H9 (cell line): ENCODE results near the gene VRK1. TPM values are rescaled to one million over a fixed set of nuclear protein-coding genes. Genes with fewer than 3 reads are reported as not detected.

Experiments
- DNase-seq: peaks from one replicate; pipeline ENCODE4 v3.0.0-alpha.2; 2017
- H2AFZ ChIP-seq: one replicate; pipeline ENCODE4 v1.6.1; 2013; ENCODE audit warnings: mild to moderate bottlenecking, low read length, control low read depth, moderate library complexity
- H2AK5ac ChIP-seq: 2 replicates; pipeline ENCODE4 v1.6.1; 2013; ENCODE audit warnings: low read length, control low read depth, mixed read lengths; ENCODE audit not compliant: insufficient read length
- H2BK120ac ChIP-seq: one replicate; pipeline ENCODE4 v1.6.1; 2013; ENCODE audit warnings: low read depth, mild to moderate bottlenecking, low read length, control low read depth, inconsistent platforms; ENCODE audit not compliant: poor library complexity, severe bottlenecking
- H2BK12ac ChIP-seq: 2 replicates; pipeline ENCODE4 v1.6.1; 2013; ENCODE audit warnings: low read length, control low read depth, mixed read lengths, low read depth; ENCODE audit not compliant: insufficient read length
- H2BK15ac ChIP-seq: 2 replicates; pipeline ENCODE4 v1.6.1; 2013; ENCODE audit warnings: low read depth, low read length, control low read depth
- H2BK20ac ChIP-seq: one replicate; pipeline ENCODE4 v1.6.1; 2013; ENCODE audit warnings: low read depth, mild to moderate bottlenecking, low read length, control low read depth, inconsistent platforms; ENCODE audit not compliant: poor library complexity, severe bottlenecking
- H2BK5ac ChIP-seq: 2 replicates; pipeline ENCODE4 v1.6.1; 2013; ENCODE audit warnings: low read length, control low read depth, mixed read lengths; ENCODE audit not compliant: insufficient read length
- H3K14ac ChIP-seq: 2 replicates; pipeline ENCODE4 v1.6.1; 2013; ENCODE audit warnings: low read length, control low read depth; ENCODE audit not compliant: insufficient read depth
- H3K18ac ChIP-seq: 2 replicates; pipeline ENCODE4 v1.6.1; 2013; ENCODE audit warnings: low read depth, mild to moderate bottlenecking, mixed read lengths, low read length, control low read depth; ENCODE audit not compliant: insufficient read length
- H3K23ac ChIP-seq: 2 replicates; pipeline ENCODE4 v1.6.1; 2013; ENCODE audit warnings: low read length, control low read depth, mixed read lengths, low read depth; ENCODE audit not compliant: insufficient read length
- H3K23me2 ChIP-seq: 2 replicates; pipeline ENCODE4 v1.6.1; 2013; ENCODE audit warnings: low read depth, mild to moderate bottlenecking, mixed read lengths, low read length, control low read depth; ENCODE audit not compliant: insufficient read length, poor library complexity, severe bottlenecking
- H3K27ac ChIP-seq: 2 replicates; pipeline ENCODE4 v1.5.1; 2013; ENCODE audit warnings: low read length, control low read depth, mixed read lengths, low read depth; ENCODE audit not compliant: insufficient read length
- H3K27me3 ChIP-seq: 2 replicates; pipeline ENCODE4 v1.6.1; 2013; ENCODE audit warnings: low read length, control low read depth, inconsistent platforms; ENCODE audit not compliant: insufficient read depth
- H3K4ac ChIP-seq: 2 replicates; pipeline ENCODE4 v1.6.1; 2013; ENCODE audit warnings: low read depth, mild to moderate bottlenecking, control low read depth, inconsistent platforms, low read length, moderate library complexity
- H3K4me1 ChIP-seq: 2 replicates; pipeline ENCODE4 v1.6.1; 2013; ENCODE audit warnings: low read length, control low read depth, inconsistent platforms; ENCODE audit not compliant: insufficient read depth
- H3K4me2 ChIP-seq: 2 replicates; pipeline ENCODE4 v1.6.1; 2013; ENCODE audit warnings: low read length, control low read depth, mixed read lengths; ENCODE audit not compliant: insufficient read length, insufficient read depth
- H3K56ac ChIP-seq: 2 replicates; pipeline ENCODE4 v1.6.1; 2013; ENCODE audit warnings: low read depth, mild to moderate bottlenecking, mixed read lengths, low read length, control low read depth; ENCODE audit not compliant: insufficient read length
- H3K79me1 ChIP-seq: 2 replicates; pipeline ENCODE4 v1.6.1; 2013; ENCODE audit warnings: low read depth, mild to moderate bottlenecking, moderate library complexity, low read length, control low read depth, inconsistent platforms; ENCODE audit not compliant: insufficient read depth, poor library complexity, severe bottlenecking
- H3K79me2 ChIP-seq: 2 replicates; pipeline ENCODE4 v1.6.1; 2013; ENCODE audit warnings: low read length, control low read depth, inconsistent platforms; ENCODE audit not compliant: insufficient read depth
- H3K9ac ChIP-seq: 2 replicates; pipeline ENCODE4 v1.6.1; 2013; ENCODE audit warnings: low read length, control low read depth, mixed read lengths; ENCODE audit not compliant: insufficient read length; ENCODE audit errors: extremely low read depth
- H3K9me3 ChIP-seq: one replicate; pipeline ENCODE4 v1.6.1; 2013; ENCODE audit warnings: low read depth, low read length, inconsistent platforms; ENCODE audit not compliant: control insufficient read depth
- H3T11ph ChIP-seq: one replicate; pipeline ENCODE4 v1.6.1; 2013; ENCODE audit warnings: mild to moderate bottlenecking, low read length, control low read depth, inconsistent platforms
- H4K20me1 ChIP-seq: one replicate; pipeline ENCODE4 v1.6.1; 2013; ENCODE audit not compliant: control insufficient read depth, insufficient read length, insufficient read depth
- H4K5ac ChIP-seq: 2 replicates; pipeline ENCODE4 v1.6.1; 2013; ENCODE audit warnings: low read depth, mild to moderate bottlenecking, mixed read lengths, low read length, control low read depth; ENCODE audit not compliant: insufficient read length
- H4K8ac ChIP-seq: replicated peaks from 2 replicates; pipeline ENCODE4 v1.6.1; 2013; ENCODE audit warnings: low read length, control low read depth, mixed read lengths, low read depth; ENCODE audit not compliant: insufficient read length
- H4K91ac ChIP-seq: 2 replicates; pipeline ENCODE4 v1.6.1; 2013; ENCODE audit warnings: low read depth, mild to moderate bottlenecking, moderate library complexity, mixed read lengths, low read length, control low read depth; ENCODE audit not compliant: insufficient read length
- H3K27ac Mint-ChIP-seq, 3 experiments: 2 replicates in 2 of 3; 3 replicates in 1 of 3; pipeline ENCODE4 v1.8.0; 2020 to 2021; ENCODE audit warnings: mixed read lengths in 3 of 3, mild to moderate bottlenecking in 1 of 3, moderate library complexity in 1 of 3
- H3K27me3 Mint-ChIP-seq: 2 replicates; pipeline ENCODE4 v1.8.0; 2021; ENCODE audit warnings: low read depth, mild to moderate bottlenecking, moderate library complexity, mixed read lengths
- H3K36me3 Mint-ChIP-seq, 3 experiments: 2 replicates in 2 of 3; 3 replicates in 1 of 3; pipeline ENCODE4 v1.8.0; 2020 to 2021; ENCODE audit warnings: low read depth in 3 of 3, mixed read lengths in 3 of 3; ENCODE audit not compliant: insufficient read depth in 1 of 3
- H3K4me1 Mint-ChIP-seq, 2 experiments: 2 replicates each; pipeline ENCODE4 v1.8.0; 2020; ENCODE audit warnings: mixed read lengths in 2 of 2
- H3K4me3 Mint-ChIP-seq, 2 experiments: 2 replicates in 1 of 2; 3 replicates in 1 of 2; pipeline ENCODE4 v1.8.0; 2020 to 2021; ENCODE audit warnings: mild to moderate bottlenecking in 2 of 2, mixed read lengths in 2 of 2, moderate library complexity in 1 of 2
- H3K9me3 Mint-ChIP-seq, 2 experiments: 2 replicates in 1 of 2; 3 replicates in 1 of 2; pipeline ENCODE4 v1.8.0; 2020; ENCODE audit warnings: mild to moderate bottlenecking in 2 of 2, mixed read lengths in 2 of 2, moderate library complexity in 1 of 2
- CTCF ChIP-seq: fragments of 200-600 bp; sonication (generic); conservative IDR thresholded peaks from 3 replicates; pipeline ENCODE4 v1.8.0; 2021; ENCODE audit warnings: antibody characterized with exemption, mild to moderate bottlenecking
- WGBS: extraction: QIAGEN DNeasy Blood & Tissue Kit; methylation state at CpG from one replicate; pipeline ENCODE4 v1.1.7; 2013; ENCODE audit warnings: missing lambda C conversion rate, low lambda C conversion rate, mixed read lengths; ENCODE audit not compliant: insufficient read length; ENCODE audit errors: extremely low coverage; 5-methylcytosine and 5-hydroxymethylcytosine counted together
- total RNA-seq: library from RNA; stranded (reverse); gene quantifications from 2 replicates; pipeline ENCODE4 v1.2.1, GENCODE V29; 2021

The VRK1 gene
- total RNA-seq, 1 experiment from 2014 or later: 55.7 TPM

GRCh38 chr14:96902004-96902403 is 104.8 kb downstream of the VRK1 start:
- no peak overlapping the region for H3K18ac ChIP-seq
- no peaks in the 10 kb centered on the region; a peak in 1 of 7 replicates for H3K36me3 Mint-ChIP-seq
- no peaks in the 10 kb centered on the region for H3K23me2 ChIP-seq
- H4K91ac ChIP-seq: no peak overlapping the region
- H3K27me3 ChIP-seq: no peaks in the 10 kb centered on the region
- H3T11ph ChIP-seq: no peak overlapping the region
- H3K4me1 Mint-ChIP-seq: peaks cover 24% of the 10 kb centered on the region in 2 experiments
- no peaks in the 10 kb centered on the region for H3K9me3 Mint-ChIP-seq
- no peak overlapping the region for H4K5ac ChIP-seq
- no peak overlapping the region for H2BK120ac ChIP-seq
- no peak overlapping the region for H2AFZ ChIP-seq
- H2BK15ac ChIP-seq: no peak overlapping the region
- no peak overlapping the region for H3K27ac ChIP-seq
- H3K9ac ChIP-seq: no peak overlapping the region
- no peak overlapping the region for H2BK5ac ChIP-seq
- DNase-seq: no peak
- H2BK20ac ChIP-seq: no peak overlapping the region
- peak overlapping the region in 1 of 3 experiments; percentile 39; a peak in 1 of 7 replicates for H3K27ac Mint-ChIP-seq
- H3K14ac ChIP-seq: no peak overlapping the region
- H2BK12ac ChIP-seq: no peak overlapping the region
- H3K79me2 ChIP-seq: no peaks in the 10 kb centered on the region
- H4K8ac ChIP-seq: no peak overlapping the region
- H3K4me2 ChIP-seq: no peak overlapping the region
- no CpG with 5 or more reads among the region's 3 CpGs for WGBS
- no peak overlapping the region for H3K4ac ChIP-seq
- H3K23ac ChIP-seq: no peak overlapping the region
- no peaks in the 10 kb centered on the region for H3K9me3 ChIP-seq
- H3K4me1 ChIP-seq: no peaks in the 10 kb centered on the region; the same call in 1 of the 2 replicates
- no peaks in the 10 kb centered on the region for H3K27me3 Mint-ChIP-seq
- H2AK5ac ChIP-seq: no peak overlapping the region
- no peak overlapping the region for H3K4me3 Mint-ChIP-seq
- TF ChIP-seq CTCF: no peak
- H4K20me1 ChIP-seq: no peaks in the 10 kb centered on the region
- no peak overlapping the region for H3K56ac ChIP-seq
- H3K79me1 ChIP-seq: no peaks in the 10 kb centered on the region
